GM19351 (cell line): Measurements from ENCODE around the gene LUM.

Experiments used
- ATAC-seq: cut with Tn5 transposase; IDR thresholded peaks from one replicate; pipeline ENCODE4 v1.9.1; 2021; ENCODE audit warnings: mild to moderate bottlenecking, moderate library complexity; ENCODE audit not compliant: unreplicated experiment

Gene LUM

DNA sequence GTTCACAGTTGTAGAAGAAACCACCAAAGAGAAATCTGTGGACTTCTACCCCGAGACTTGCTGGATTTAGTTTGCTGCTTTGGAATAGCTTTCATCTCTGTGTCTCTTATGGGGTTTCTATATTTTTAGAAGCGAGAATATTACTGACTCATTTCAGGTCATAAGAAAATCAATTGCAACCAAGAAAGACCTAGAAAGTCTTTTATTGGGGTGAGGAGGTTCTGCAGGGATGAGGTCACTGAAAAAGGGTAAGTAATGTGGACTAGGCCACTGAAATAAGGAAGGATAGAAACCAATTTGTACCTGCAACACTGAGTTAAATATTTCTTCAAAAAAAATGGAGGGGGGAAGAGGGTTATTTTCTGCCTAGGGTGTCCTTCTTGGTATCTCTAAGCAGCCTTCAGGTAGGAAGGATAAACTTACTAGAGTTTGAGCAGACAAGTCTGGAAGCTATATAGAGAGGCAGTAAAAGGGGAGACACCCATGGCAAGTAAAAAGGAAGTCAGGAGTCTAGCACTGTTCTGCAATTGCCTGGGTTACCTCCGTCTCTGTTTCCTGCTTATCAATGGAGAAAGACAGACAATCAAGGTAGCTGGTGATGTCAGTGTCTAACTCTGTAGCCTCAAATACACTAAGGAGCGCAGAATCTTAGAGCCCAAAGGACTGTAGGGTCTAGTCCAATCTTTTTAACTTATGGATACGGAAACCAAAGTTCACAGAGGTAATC is 33.9 kb downstream of the LUM start:
- ATAC-seq = peak; percentile 73

DNA sequence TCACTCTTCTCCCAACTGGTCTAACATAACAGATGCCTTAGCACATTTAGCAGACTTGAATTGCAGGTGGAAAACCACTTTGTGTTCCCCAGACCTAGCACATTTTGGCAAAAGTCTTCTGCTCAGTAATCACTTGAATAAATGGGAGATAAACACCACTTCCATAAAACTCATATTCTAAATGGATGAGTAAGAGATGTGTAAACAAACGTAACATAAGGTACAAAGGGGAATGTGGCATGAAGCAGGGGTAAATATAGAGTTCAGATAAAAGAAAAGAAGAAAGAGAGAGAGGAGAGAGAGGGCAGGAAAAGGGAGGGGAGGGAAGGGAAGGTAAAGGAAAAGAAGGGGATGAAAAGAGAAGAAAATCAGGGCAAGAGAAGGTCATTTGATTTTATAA is 36.4 kb downstream of the LUM start:
- no peak for ATAC-seq

DNA sequence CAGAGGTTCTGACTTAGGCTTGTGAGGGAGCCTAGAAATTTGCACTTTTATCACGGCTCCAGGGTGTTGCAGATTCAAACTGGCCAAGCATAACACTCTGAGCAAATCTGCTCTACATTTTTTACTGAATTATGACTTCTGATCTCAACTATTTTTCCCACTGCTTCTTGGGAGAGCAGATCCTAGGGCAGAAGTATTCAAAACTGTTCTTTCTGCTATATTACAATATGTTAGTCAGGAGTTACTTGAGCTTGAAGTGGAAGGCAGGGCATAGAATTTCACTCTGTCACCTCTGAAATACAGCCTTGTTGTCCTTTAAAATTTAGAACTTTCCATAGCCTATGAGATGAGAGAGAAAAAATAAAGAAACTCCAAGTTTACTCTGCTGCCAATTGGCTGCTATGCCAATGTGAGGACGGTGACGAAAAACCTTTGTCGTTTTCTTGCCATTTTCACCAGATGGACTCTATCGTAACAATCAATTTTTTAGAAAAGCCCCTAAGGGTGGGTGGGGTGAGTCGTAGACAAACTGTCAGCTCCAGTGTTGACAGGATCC is 37.1 kb downstream of the LUM start:
- no peak for ATAC-seq

DNA sequence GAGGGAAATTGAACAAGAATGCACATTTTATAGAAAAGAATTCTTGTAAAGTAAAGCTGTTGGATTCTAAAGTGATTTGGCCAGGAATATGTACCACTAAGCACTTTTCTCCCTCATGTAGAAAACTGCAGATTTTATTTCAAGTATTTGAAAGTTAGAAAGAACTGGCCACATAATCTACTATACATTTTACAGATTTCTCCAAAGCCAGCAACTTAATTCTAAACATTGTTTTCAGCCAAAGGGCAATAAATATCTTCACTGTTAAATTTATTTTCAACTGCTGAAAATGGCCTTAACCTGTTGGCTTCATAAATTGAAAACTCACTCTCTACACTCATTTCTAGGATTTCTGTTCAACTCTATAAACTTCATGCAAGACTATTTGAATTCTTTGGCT is 37.9 kb downstream of the LUM start:
- no peak for ATAC-seq

DNA sequence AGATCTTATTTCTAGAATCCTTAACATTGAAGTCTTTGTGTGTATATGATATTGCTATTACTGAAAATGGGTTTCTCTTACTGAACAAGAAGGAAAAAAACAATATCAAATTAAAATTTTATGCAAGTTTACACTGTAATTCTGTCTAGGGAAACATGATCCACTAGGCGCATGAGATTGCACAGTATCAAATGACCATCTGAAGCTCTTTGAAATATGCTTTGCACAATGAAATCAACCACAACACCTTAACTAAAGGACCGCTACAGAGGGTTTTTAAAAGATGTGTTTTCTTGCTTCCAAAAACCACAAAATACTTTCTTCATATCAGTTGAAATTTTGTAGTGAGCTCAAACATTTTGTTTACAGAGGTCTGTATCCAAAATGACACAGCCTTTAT is 38.4 kb downstream of the LUM start:
- ATAC-seq = no peak

DNA sequence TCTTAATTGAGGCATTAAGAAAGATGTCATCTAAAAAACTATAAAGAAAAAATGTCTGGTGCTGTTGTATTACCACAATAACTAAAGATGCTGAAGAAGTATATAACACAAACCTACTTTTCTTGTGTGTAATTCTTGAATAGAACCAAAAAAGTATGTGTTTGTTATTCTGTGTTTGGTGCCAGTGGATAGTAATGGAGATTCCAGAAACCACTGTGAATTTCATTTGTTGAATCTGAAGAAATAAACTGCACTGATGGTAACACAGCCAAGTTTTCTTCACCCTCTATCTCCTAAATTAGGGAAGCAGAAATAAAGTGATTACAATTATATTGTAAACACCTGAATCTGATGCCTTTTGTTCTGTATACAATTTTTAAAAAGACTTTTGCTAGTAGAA is 40.4 kb downstream of the LUM start:
- no peak for ATAC-seq

DNA sequence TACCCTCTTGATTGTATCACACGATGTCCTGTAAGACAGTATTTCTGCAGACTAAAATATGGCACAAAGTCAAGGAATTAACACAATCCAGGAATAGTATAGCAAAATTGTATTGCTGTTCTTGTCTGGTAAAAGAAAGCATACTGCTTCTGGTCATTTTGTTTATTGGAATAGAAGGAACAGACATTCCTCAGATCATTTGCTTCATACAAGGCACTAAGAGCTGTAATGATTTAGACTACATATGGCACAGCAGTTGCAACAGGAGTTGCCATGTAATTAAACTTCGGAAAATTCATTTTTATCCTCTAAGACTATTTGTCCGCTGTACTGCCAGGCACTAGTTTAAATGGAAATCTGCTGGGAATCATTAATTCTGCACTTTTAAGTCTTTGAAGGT is 45.9 kb downstream of the LUM start:
- no peak for ATAC-seq

DNA sequence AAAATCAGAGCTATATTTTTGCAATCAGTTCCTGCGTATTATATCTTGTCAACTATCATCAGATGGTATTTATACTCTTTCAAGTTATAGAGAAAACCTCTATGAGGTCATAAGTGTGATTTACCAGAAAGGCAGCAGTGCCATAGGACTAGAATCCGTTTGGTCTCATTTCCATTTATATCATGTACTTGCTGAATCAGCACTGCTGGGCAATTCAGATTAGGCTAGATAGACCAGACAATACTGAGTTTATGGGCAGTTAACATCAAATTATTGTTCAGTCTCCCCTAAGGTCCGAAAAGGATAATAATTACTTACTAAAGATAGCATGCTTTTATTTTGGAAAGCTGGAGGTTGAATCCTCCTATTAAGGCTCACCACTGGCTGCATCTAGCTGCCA is 46.7 kb downstream of the LUM start:
- ATAC-seq = no peak

DNA sequence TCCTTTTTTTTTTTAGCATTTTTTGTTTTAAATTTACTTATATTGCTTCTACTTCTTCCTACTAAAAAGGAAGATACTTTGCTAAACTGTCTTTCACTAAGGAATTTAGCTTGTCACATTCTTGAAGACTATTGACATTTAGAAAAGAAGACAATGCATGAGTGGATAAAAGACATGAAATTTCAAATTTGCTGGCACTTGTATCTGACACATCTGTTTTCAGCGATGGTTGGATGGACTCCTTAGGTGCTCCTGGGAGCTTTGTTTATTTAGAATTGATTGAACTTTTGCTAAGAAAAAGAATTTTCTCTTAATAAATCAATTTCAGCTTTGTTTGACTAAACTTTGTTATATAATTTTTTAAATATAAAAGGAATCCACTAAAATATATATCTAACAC is 50.2 kb downstream of the LUM start:
- no peak for ATAC-seq

DNA sequence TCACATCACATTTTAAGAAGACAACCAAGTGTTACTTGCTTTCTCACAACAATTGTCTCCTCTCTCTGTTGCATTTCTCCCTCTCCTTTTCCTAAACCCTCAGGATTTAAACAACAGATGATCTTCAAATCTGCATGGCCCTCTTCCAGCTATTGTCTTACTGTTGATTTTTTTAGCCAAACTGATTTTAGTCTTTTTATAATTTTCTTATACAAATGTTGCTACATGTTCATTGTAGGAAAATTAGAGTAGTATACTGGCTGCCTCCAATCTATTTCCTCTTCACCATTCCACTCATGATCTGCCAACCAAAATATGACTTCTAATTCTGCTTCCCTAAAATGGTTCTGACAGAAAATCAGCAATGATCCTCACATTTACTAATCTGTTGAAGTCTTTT is 52.1 kb downstream of the LUM start:
- ATAC-seq = no peak

DNA sequence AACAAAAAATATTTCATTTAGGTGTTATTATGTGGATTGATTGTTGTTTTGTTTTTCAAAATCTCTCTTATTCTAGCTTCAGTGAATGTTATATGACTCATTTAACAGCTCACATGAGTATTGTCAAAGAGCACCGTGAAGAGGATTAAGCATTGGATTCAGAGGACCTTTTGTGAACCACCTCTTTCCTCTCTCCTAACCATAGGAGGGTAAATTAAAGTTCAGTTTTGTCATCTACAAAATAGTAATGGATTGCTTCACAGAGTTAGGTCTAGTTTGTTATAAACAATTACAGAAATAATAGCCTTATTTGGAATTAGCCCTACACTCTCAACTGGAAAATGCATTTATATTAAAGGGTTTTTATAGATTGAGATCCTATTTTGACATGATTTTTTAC is 52.5 kb downstream of the LUM start:
- ATAC-seq = no peak

DNA sequence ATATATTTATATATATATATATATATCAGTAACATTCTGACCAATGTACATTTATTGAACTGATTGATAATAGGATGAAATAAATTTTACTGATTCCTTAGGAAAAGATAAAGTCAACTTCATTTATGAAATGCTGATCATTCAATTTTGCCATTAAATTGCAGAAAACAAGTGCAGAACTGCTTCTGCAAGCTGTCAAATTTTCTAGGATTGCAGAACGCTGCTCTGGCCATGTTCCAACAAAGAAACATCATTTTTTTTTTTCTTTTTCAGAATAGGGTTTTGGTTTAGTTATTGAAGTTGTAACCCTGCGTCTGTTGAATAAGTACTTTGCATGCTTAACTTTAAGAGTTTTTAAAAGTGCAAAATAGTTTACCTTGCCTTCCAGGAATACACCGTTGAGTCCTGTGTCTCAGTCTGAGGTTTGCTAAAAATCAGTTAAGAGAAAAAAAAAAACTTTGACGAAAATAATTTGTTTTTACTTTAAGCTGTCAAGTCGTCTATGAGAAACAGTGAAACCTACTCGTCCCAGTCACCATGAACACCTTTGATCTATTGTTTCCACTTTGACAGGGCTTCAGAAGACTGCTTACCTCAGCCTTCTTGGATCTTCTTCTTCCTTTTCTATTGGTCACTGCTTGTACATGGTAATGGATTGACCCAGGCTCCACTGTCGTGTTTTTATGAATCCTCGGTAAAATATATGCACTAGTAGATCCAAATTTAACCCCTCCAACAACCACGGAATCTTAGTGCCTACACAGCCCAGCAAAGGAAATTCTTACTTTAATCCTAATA is 53.7 kb downstream of the LUM start, which contains the start of gene KERA:
TSS of gene KERA (minus strand) at position 657 of the 798 bp plus-strand sequence. CDS start 1,743 bp downstream, outside the sequence.
- ATAC-seq = no peak

DNA sequence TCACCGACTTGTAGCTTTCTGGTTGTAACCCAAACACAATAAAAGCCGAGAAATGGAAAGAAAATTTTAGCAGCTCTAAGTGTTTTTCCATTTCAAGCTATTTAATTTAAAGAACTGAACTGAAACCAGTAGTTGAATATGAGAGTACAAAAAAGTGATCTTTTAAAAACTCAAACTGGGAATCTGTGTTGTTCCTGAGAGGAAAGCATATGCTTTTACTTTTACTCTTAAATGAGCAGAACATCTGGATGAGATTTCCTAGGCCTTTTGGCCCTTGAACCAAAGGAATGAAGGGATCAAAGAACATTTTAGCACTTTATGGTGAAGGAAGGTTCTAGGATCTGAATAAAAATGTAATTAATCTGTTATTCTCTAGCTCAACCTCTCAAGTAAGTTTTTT is 54.8 kb downstream of the LUM start:
- no peak for ATAC-seq

DNA sequence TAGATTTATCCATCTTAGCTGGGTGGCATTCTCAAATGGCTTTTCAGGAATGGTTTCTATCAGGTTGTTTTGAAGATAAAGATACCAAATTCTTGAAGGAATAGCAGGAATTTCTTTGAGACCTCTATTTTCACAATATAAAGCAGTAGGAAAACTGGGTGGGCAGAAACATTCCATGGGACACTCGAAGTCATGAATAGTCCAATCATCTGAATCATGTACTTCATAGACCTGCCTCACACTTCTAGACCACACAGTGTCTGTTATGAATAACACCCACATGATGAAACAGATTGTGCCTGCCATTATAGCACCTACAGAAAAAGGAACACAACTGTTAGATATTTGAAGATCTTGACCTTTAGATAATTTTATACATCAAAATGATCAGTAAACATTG is 55.3 kb downstream of the LUM start:
- no peak for ATAC-seq

DNA sequence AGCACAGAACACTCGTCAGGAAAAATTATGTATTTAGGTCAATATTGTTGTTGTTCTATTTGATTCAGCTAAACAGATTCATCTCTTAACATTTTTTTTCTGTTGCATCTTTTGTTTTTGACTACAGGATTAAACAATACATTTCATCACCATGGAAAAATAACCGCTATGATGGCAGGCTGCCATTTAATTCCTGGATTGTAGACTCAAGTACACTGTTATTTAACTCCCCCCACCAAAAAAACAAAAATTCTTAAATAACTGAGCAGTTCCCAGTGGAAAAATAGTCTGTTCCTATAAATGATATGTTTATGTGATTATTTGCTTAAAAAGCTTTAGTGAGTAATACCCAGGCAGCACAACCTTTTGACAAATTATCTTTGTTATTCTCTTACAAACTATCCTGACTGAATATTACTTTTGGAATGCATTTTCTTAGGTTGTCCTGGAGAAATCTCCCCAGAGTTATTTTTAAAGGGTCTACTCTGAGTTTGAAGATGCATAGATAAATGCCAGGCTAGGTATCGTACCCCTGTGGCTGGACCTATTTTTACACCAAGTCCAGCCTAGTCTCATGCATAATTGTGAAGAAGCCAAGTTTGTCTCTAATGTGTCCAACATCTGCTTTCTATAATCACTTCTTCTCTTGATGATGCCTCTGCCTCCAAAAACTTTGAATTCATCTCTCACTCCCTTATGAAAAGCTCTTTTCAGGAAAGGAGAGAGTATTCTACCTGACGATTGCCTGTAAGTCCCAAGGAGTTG is 57.2 kb downstream of the LUM start:
- ATAC-seq = no peak
